ENCODE results near the gene SCAPER. TPM values are rescaled to one million over a fixed set of nuclear protein-coding genes. Genes with fewer than 3 reads are reported as not detected.

The SCAPER gene
- total and polyA plus RNA-seq, 2 donors (not counting 1 experiment from before 2014, with no cell fraction given), result 8.3 to 61.6 TPM

DNA sequence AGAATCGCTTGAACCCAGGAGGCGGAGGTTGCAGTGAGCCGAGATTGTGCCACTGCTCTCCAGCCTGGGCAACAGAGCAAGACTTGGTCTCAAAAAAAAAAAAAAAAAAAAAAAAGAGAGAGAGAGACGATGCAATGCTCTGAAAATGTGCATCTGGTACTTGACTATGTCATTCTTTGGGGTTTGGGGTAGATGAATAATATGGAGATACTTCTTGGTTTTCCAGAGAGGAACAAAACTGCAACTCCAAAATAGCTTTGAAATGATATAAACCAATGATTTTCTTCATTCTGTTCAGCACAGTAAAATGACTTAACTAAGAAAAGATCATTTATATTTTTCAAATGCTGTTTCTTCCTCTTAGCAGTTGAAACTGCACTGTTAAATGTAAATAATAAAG lies 409.7 kb downstream of the SCAPER start:
- CTCF ChIA-PET, result no interaction called here

DNA sequence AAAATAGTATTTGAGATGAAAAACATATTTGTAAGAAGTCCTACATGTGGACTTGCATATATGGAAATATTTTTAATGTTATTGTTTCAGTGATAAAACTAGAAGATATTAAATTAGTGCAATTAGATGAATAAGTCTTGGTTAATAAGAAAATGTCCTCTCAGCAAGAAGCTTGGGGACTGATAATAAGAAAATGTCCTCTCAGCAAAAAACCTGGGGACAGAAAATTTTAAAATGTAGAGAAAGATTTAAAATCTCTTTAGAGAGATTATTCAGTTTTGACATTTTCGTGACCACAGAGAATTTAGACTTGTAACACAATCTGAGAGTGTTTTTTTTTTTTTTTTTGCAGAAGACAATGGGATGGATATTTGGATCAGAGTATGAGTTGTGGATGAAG lies 412.6 kb downstream of the SCAPER start:
- H4K20me1 ChIP-seq (ENCODE audit: control insufficient read depth, insufficient read depth, low read length, poor library complexity, severe bottlenecking), result no peaks in the 10 kb centered on the region

More for the DNA sequence above, 409.7 kb downstream of the SCAPER start:
- ATAC-seq (ENCODE audit: low read depth) (no peak), DNase-seq (no peak)
- H3K4me3 Mint-ChIP-seq, result no peak overlapping the region
- no peak overlapping the region for H3K4me3 ChIP-seq (ENCODE audit: control extremely low read depth in 1 of 5, extremely low read depth in 1 of 5, insufficient read depth in 1 of 5, low read depth in 2 of 5, low read length in 4 of 5)
- 100% methylated on average over 1 of the region's 4 CpGs for WGBS (ENCODE audit: insufficient coverage)
- no peak overlapping the region for H3K27ac Mint-ChIP-seq
- H3K27ac ChIP-seq (ENCODE audit: low read length in 2 of 2), result no peak overlapping the region
- H3K79me2 ChIP-seq (ENCODE audit: control insufficient read depth, insufficient read depth, low read length), result no peaks in the 10 kb centered on the region
- H3K4me1 ChIP-seq (ENCODE audit: control insufficient read depth in 2 of 2, insufficient read depth in 2 of 2, low read length in 2 of 2), result no peaks in the 10 kb centered on the region
- no peaks in the 10 kb centered on the region for H3K27me3 ChIP-seq (replicated peaks in 1 of 4; ENCODE audit: control extremely low read depth in 1 of 4, control insufficient read depth in 3 of 4, insufficient read depth in 4 of 4, low read length in 3 of 4)
- POLR2A ChIA-PET, result no interaction called here
- H3K36me3 ChIP-seq (replicated peaks in 1 of 2; ENCODE audit: control extremely low read depth in 1 of 2, control insufficient read depth in 1 of 2, extremely low read depth in 1 of 2, insufficient read depth in 2 of 2, low read length in 1 of 2), result no peaks in the 10 kb centered on the region
- no peaks in the 10 kb centered on the region for H3K9me3 Mint-ChIP-seq (ENCODE audit: insufficient read depth)
- H3K4me1 Mint-ChIP-seq, result no peaks in the 10 kb centered on the region
- no peak overlapping the region for H3K4me2 ChIP-seq (replicated peaks; ENCODE audit: low read depth, low read length, poor library complexity, severe bottlenecking)
- no peaks in the 10 kb centered on the region for H3K27me3 Mint-ChIP-seq
- H3K9me3 ChIP-seq (ENCODE audit: control extremely low read depth in 1 of 3, control insufficient read depth in 2 of 3, insufficient read depth in 1 of 3, low read length in 2 of 3), result no peaks in the 10 kb centered on the region
- no peak overlapping the region for H2AFZ ChIP-seq (ENCODE audit: insufficient read depth, low read depth, low read length, poor library complexity, severe bottlenecking)
- TF ChIP-seq, protein P1, sequence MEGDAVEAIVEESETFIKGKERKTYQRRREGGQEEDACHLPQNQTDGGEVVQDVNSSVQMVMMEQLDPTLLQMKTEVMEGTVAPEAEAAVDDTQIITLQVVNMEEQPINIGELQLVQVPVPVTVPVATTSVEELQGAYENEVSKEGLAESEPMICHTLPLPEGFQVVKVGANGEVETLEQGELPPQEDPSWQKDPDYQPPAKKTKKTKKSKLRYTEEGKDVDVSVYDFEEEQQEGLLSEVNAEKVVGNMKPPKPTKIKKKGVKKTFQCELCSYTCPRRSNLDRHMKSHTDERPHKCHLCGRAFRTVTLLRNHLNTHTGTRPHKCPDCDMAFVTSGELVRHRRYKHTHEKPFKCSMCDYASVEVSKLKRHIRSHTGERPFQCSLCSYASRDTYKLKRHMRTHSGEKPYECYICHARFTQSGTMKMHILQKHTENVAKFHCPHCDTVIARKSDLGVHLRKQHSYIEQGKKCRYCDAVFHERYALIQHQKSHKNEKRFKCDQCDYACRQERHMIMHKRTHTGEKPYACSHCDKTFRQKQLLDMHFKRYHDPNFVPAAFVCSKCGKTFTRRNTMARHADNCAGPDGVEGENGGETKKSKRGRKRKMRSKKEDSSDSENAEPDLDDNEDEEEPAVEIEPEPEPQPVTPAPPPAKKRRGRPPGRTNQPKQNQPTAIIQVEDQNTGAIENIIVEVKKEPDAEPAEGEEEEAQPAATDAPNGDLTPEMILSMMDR (IDR thresholded peaks at IDR 0.05), result no peak
- no peak for TF ChIP-seq EZH2 (IDR thresholded peaks at IDR 0.05; ENCODE audit: borderline replicate concordance, insufficient read depth, low read depth, low read length, poor library complexity, severe bottlenecking)
- no peaks in the 10 kb centered on the region for H4K20me1 ChIP-seq (ENCODE audit: control insufficient read depth, insufficient read depth, low read length, poor library complexity, severe bottlenecking)
- intact Hi-C loops (cut with micrococcal nuclease), result no loop called here
- H3K9ac ChIP-seq (ENCODE audit: low read length), result no peak overlapping the region

More for the DNA sequence above, 412.6 kb downstream of the SCAPER start:
- Histone ChIP-seq H3K4me1 (ENCODE audit: control insufficient read depth in 2 of 2, insufficient read depth in 2 of 2, low read length in 2 of 2) (no peaks in the 10 kb centered on the region), H3K36me3 (replicated peaks in 1 of 2; ENCODE audit: control extremely low read depth in 1 of 2, control insufficient read depth in 1 of 2, extremely low read depth in 1 of 2, insufficient read depth in 2 of 2, low read length in 1 of 2) (no peaks in the 10 kb centered on the region), H3K4me3 (ENCODE audit: control extremely low read depth in 1 of 5, extremely low read depth in 1 of 5, insufficient read depth in 1 of 5, low read depth in 2 of 5, low read length in 4 of 5) (no peak overlapping the region), H2AFZ (ENCODE audit: insufficient read depth, low read depth, low read length, poor library complexity, severe bottlenecking) (no peak overlapping the region), H3K4me2 (replicated peaks; ENCODE audit: low read depth, low read length, poor library complexity, severe bottlenecking) (no peak overlapping the region), H3K9me3 (ENCODE audit: control extremely low read depth in 1 of 3, control insufficient read depth in 2 of 3, insufficient read depth in 1 of 3, low read length in 2 of 3) (no peaks in the 10 kb centered on the region), H3K27me3 (replicated peaks in 1 of 4; ENCODE audit: control extremely low read depth in 1 of 4, control insufficient read depth in 3 of 4, insufficient read depth in 4 of 4, low read length in 3 of 4) (no peaks in the 10 kb centered on the region), H3K27ac (ENCODE audit: low read length in 2 of 2) (no peak overlapping the region), H3K79me2 (ENCODE audit: control insufficient read depth, insufficient read depth, low read length) (no peaks in the 10 kb centered on the region), H3K9ac (ENCODE audit: low read length) (no peak overlapping the region)
- no peak overlapping the region for H3K4me3 Mint-ChIP-seq
- ChIA-PET CTCF (no interaction called here), POLR2A (no interaction called here)
- H3K27ac Mint-ChIP-seq, result no peak overlapping the region
- ATAC-seq (ENCODE audit: low read depth), result no peak
- no peak for TF ChIP-seq EZH2 (IDR thresholded peaks at IDR 0.05; ENCODE audit: borderline replicate concordance, insufficient read depth, low read depth, low read length, poor library complexity, severe bottlenecking)
- TF ChIP-seq, protein P1 (IDR thresholded peaks at IDR 0.05), result no peak
- no peak for DNase-seq
- WGBS (ENCODE audit: insufficient coverage), result no CpG with 5 or more reads among the region's 1 CpG
- H3K4me1 Mint-ChIP-seq, result no peaks in the 10 kb centered on the region
- H3K27me3 Mint-ChIP-seq, result no peaks in the 10 kb centered on the region
- H3K9me3 Mint-ChIP-seq (ENCODE audit: insufficient read depth), result no peaks in the 10 kb centered on the region
- intact Hi-C loops (cut with micrococcal nuclease), result no loop called here
